Omental fat pad (tissue), 4 donors: ENCODE data around the gene KANK2. TPM values are rescaled to one million over a fixed set of nuclear protein-coding genes. Genes with fewer than 3 reads are reported as not detected.

ENCODE experiments used
- ATAC-seq: fragments of 150-250 bp; one replicate; pipeline ENCODE4 v1.9.1; 2016; ENCODE audit warnings: mild to moderate bottlenecking, moderate library complexity; ENCODE audit not compliant: low FRiP score
- DNase-seq: peaks from one replicate; pipeline ENCODE4 v3.0.0-alpha.2; 2019; ENCODE audit warnings: low spot score
- total RNA-seq, 4 donors: library from RNA; depleted of rRNA; stranded (reverse); fragments of >200 nt; gene quantifications; one replicate each; pipeline ENCODE4 v1.1.0, GENCODE V29; 2016
- TF ChIP-seq, protein P1 (sequence below), 3 donors: fragments of 450-650 bp; IDR thresholded peaks; one replicate each; pipeline ENCODE4 v1.5.1; 2016 to 2017; ENCODE audit warnings: antibody characterized with exemption in 3 of 3, mild to moderate bottlenecking in 3 of 3, moderate library complexity in 2 of 3

KANK2 gene
- total RNA-seq, 4 donors from 2014 or later = 177 to 383 (median 325) TPM

DNA sequence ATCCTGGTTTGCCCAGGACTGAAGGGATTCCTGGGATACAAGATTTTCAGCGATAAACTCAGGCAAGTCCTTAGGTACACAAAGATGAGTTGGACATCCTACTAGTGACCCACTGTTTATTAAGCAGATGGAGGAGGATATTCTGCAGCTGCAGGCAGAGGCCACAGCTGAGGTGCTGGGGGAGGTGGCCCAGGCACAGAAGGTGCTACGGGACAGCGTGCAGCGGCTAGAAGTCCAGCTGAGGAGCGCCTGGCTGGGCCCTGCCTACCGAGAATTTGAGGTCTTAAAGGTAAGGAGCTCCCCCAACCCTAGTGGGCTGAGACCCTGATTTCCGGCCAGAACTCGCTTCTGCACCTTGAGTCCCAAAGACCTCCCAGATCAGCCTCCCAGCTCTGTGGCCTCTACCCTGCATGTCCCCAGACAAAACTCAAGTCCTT is 42.7 kb upstream of the KANK2 start:
- TF ChIP-seq, protein P1, sequence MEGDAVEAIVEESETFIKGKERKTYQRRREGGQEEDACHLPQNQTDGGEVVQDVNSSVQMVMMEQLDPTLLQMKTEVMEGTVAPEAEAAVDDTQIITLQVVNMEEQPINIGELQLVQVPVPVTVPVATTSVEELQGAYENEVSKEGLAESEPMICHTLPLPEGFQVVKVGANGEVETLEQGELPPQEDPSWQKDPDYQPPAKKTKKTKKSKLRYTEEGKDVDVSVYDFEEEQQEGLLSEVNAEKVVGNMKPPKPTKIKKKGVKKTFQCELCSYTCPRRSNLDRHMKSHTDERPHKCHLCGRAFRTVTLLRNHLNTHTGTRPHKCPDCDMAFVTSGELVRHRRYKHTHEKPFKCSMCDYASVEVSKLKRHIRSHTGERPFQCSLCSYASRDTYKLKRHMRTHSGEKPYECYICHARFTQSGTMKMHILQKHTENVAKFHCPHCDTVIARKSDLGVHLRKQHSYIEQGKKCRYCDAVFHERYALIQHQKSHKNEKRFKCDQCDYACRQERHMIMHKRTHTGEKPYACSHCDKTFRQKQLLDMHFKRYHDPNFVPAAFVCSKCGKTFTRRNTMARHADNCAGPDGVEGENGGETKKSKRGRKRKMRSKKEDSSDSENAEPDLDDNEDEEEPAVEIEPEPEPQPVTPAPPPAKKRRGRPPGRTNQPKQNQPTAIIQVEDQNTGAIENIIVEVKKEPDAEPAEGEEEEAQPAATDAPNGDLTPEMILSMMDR (IDR thresholded peaks at IDR 0.05) = no peak
- DNase-seq = no peak
- no peak for ATAC-seq

DNA sequence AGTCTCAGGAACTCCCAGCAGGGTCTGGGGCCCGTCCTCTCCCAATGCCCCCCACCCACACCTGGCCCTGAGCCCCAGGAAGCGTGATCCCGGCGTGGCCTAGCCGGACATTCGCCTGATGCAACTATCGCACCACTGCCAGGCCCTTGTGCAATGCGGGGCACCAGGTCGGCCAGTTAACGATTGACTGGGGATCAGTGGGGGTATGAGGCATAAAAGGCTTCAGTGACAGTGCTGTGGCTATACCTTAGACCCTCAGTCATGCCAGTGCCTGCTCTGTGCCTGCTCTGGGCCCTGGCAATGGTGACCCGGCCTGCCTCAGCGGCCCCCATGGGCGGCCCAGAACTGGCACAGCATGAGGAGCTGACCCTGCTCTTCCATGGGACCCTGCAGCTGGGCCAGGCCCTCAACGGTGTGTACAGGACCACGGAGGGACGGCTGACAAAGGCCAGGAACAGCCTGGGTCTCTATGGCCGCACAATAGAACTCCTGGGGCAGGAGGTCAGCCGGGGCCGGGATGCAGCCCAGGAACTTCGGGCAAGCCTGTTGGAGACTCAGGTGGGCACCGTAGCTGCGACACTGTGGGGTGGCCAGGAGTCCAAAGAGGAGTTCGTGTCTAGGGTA is 42.1 kb upstream of the KANK2 start, which contains the start of gene ANGPTL8:
Gene ANGPTL8 (plus strand): TSS at position 243 of the 624 bp plus-strand sequence. CDS start 19 bp downstream, at position 262.
- DNase-seq (no peak), ATAC-seq (no peak)
- TF ChIP-seq, protein P1 (IDR thresholded peaks at IDR 0.05) = no peak

DNA sequence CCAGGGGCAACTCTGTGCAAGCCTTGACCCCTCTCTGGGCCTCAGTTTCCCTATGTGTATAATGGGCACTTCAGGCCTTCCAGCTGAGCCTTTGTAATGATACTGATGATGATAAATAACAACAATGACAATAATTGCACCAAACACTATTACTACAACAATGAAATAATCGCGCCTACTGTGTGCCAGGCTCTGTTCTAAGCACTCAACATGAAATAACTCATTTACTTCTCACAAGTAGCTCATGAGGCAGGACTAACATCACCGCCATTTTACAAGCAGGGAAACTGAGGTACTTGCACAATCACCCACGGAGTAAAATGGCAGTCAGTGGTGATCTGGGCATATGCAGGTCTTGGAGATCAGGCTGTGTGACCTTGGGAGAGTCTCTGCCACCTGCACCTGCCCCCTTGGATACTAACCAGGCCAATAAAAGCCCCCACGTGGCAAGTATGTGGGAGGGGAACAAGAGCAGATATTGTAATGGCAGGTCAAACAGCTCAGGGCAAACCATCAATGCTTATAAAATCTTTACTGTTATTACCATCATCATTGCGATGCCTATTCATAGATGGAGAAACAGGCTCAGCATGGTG is 41.5 kb upstream of the KANK2 start:
- TF ChIP-seq, protein P1 (IDR thresholded peaks at IDR 0.05) = no peak
- DNase-seq = no peak
- ATAC-seq = no peak

DNA sequence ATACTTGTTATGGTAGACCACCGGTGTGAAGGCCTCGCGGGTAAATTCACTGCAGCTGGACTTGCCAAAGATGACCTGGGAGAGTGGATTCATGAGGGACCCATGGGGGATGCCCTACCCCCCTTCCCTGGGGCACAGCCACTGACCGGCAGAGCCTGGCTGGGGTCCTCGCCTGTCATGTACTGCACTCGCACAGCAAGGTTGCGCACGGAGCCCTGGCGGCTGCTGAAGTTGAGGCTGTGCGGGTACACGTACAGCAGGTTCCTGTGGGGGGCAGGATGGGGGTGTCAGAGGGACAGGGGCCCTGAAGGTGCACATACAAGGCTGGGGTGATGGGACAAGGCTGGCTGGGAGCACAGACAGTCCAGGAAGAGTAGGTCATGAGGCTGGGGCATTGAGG is 40.7 kb upstream of the KANK2 start:
- DNase-seq = no peak

DNA sequence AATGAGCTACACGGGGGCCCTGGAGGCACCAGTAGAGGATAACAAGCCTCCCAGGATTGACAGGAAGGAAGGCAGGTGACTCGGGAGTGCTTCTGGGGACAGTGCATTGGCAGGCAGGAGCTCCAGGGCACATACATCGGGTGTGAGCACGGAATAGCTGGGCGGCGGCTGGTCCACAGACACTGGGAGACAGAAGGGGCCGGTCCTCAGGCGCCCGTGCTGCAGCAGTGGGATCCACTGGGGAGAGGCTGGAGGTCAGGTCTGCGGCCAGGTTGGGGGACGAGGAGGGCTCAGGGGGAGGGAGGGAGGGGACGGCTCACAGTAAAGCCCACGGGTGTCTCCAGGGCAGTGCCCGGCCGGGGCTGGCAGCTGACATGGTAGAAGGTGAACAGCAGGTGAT is 40.0 kb upstream of the KANK2 start:
- TF ChIP-seq, protein P1 (IDR thresholded peaks at IDR 0.05) = no peak
- DNase-seq (no peak), ATAC-seq (no peak)

More for the DNA sequence above, 40.7 kb upstream of the KANK2 start:
- TF ChIP-seq, protein P1 (IDR thresholded peaks at IDR 0.05) = no peak
- ATAC-seq = no peak

DNA sequence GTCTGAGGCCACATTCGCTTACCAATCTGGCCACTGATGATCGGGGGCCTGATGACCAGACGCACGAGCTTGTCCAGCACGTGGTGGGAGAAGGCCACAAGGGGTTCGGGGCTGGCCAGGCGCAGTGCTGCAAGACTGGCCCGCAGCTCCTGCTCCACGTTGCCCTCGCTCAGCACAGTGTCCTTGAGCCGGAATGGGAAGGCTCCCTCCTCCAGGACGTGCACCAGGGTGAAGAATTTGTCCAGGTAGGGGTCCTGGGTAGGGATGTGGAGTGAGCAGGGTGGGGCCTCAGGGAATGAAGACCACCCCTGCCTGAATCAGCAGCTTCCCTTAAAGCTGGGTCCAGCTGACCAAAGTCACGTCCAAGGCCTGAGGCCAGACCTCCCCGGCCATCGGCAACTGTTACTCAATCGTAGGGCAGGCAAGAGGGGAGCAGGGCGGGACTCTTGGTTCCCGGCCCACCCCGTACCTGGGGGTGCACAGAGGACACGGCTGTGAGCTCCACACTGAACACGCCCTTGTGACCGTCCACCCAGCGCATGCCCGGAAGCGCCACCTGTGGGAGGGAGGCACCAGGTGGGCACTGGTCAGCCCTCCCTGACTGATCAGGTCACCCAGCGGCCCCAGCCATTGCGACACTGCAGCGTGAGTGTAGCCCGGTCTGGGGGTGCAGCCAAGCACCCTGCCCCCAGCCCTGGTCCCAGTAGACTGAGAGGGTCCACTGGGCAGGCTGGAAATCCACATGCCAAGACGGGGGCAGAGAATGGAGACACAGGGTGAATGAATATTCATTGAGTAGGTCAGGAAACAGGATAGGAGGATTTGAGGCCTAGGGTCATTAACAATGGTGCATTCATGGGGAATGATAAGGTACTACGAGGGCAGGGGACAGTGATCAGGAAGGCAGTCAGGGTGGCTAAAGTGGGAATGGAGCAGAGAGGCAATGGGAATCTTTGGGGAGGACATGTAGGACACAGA is 39.3 kb upstream of the KANK2 start:
- TF ChIP-seq, protein P1 (IDR thresholded peaks at IDR 0.05) = no peak
- ATAC-seq (no peak), DNase-seq (no peak)
